ENCODE measurements around the gene SULF2. TPM values are rescaled to one million over a fixed set of nuclear protein-coding genes. Genes with fewer than 3 reads are reported as not detected.
A peak's percentile ranks its signal among the peaks of the same experiment; 100 is the strongest.

The SULF2 gene
- total RNA-seq, 4 donors from 2014 or later = 31.5 to 182 (median 94.4) TPM

GRCh38 chr20:47785854-47786764 lies 828 bp upstream of the SULF2 start:
- Histone ChIP-seq H3K4me1 (peaks cover 25 to 78% (median 34%) of the 10 kb centered on the region in 3 donors), H3K27ac (peak overlapping the region; percentile 88 to 94 (median 89)), H3K36me3 (peaks cover 0 to 16% (median 0%) of the 10 kb centered on the region in 3 donors), H3K27me3 (peaks cover 0 to 12% (median 0%) of the 10 kb centered on the region in 4 donors), H3K4me3 (peak overlapping the region; percentile 62 to 86 (median 72)), H3K9me3 (no peaks in the 10 kb centered on the region)
- no peak for DNase-seq
- WGBS, 2 donors = 1 to 6% methylated on average over 26 to 28 of the region's 86 CpGs
- TF ChIP-seq CTCF (IDR thresholded peaks at IDR 0.05) = peak; percentile 53 to 77 (median 69)
- peak in 2 of 4 donors; percentile 24 to 30 for TF ChIP-seq POLR2A (IDR thresholded peaks at IDR 0.05)
- intact Hi-C loops (cut with DNase I) = loop anchor here (5.0 to 10.0 kb wide), 2 partner anchors 399 to 511 kb away; no protein-coding TSS in a partner anchor

GRCh38 chr20:47784599-47785310 lies 526 bp downstream of the SULF2 start:
- TF ChIP-seq CTCF (IDR thresholded peaks at IDR 0.05) (peak in 4 of 6 experiments; percentile 20 to 54 (median 31)), POLR2A (IDR thresholded peaks at IDR 0.05) (no peak)
- peak overlapping the region; percentile 62 to 86 (median 72) for H3K4me3 ChIP-seq
- peak overlapping the region; percentile 79 to 94 (median 88) for H3K27ac ChIP-seq
- H3K9me3 ChIP-seq = no peaks in the 10 kb centered on the region
- 0% methylated on average over 9 of the region's 69 CpGs; no CpG with 5 or more reads in 1 of the 2 donors for WGBS, 2 donors
- no peak for DNase-seq
- H3K36me3 ChIP-seq = peaks cover 0 to 25% (median 0%) of the 10 kb centered on the region in 3 donors
- intact Hi-C loops (cut with DNase I) = loop anchor here (5.0 to 10.0 kb wide), 3 partner anchors 400 to 833 kb away; no protein-coding TSS in a partner anchor
- peaks cover 0 to 12% (median 0%) of the 10 kb centered on the region in 4 donors for H3K27me3 ChIP-seq
- H3K4me1 ChIP-seq = peaks cover 19 to 70% (median 29%) of the 10 kb centered on the region in 3 donors

- intact Hi-C loops (cut with DNase I) = loop anchor here (5.0 to 10.0 kb wide), 2 partner anchors 401 to 833 kb away; no protein-coding TSS in a partner anchor
- no peaks in the 10 kb centered on the region for H3K9me3 ChIP-seq
- H3K4me3 ChIP-seq = peak overlapping the region; percentile 62 to 86 (median 72)
- peaks cover 0 to 25% (median 0%) of the 10 kb centered on the region in 3 donors for H3K36me3 ChIP-seq
- 53 to 68% methylated on average over 13 to 18 of the region's 23 CpGs for WGBS, 2 donors
- peaks cover 0 to 12% (median 0%) of the 10 kb centered on the region in 4 donors for H3K27me3 ChIP-seq
- peak overlapping the region; percentile 79 to 94 (median 88) for H3K27ac ChIP-seq
- TF ChIP-seq CTCF (IDR thresholded peaks at IDR 0.05) (no peak), POLR2A (IDR thresholded peaks at IDR 0.05) (no peak)
- no peak for DNase-seq
- H3K4me1 ChIP-seq = peaks cover 19 to 63% (median 29%) of the 10 kb centered on the region in 3 donors
These were observed 1.3 kb downstream of the SULF2 start for GRCh38 chr20:47783828-47784598.

- H3K36me3 ChIP-seq = peaks cover 0 to 33% (median 0%) of the 10 kb centered on the region in 3 donors
- no peak for DNase-seq
- intact Hi-C loops (cut with DNase I) = loop anchor here (5.0 to 10.0 kb wide), 2 partner anchors 402 to 834 kb away; no protein-coding TSS in a partner anchor
- H3K27ac ChIP-seq = no peak overlapping the region
- 75 to 76% methylated on average over 2 of the region's 2 CpGs for WGBS, 2 donors
- H3K27me3 ChIP-seq = peaks cover 0 to 12% (median 0%) of the 10 kb centered on the region in 4 donors
- peak overlapping the region in 3 of 4 donors; percentile 63 to 86 (median 80) for H3K4me3 ChIP-seq
- H3K9me3 ChIP-seq = no peaks in the 10 kb centered on the region
- no peak for TF ChIP-seq CTCF (IDR thresholded peaks at IDR 0.05)
- TF ChIP-seq POLR2A (IDR thresholded peaks at IDR 0.05) = no peak
- peaks cover 19 to 65% (median 29%) of the 10 kb centered on the region in 3 donors for H3K4me1 ChIP-seq
These were observed 2.2 kb downstream of the SULF2 start for GRCh38 chr20:47782920-47783552.
